Esophagus squamous epithelium (tissue), 4 donors: ENCODE results near the gene EMSY.

Experiments used
- CTCF ChIP-seq, 6 experiments: fragments of 450-650 bp in 4 of 6; fragments of 200-600 bp in 2 of 6; sonication (generic) in 2 of 6; IDR thresholded peaks; one replicate each; pipeline ENCODE4 v1.5.1; 2016 to 2019; ENCODE audit warnings: antibody characterized with exemption in 6 of 6, mild to moderate bottlenecking in 4 of 6, moderate library complexity in 4 of 6
- POLR2A ChIP-seq, 4 donors: fragments of 450-650 bp; IDR thresholded peaks; one replicate each; pipeline ENCODE4 v1.6.1; 2017; ENCODE audit warnings: antibody characterized with exemption in 4 of 4, mild to moderate bottlenecking in 4 of 4, moderate library complexity in 3 of 4

DNA sequence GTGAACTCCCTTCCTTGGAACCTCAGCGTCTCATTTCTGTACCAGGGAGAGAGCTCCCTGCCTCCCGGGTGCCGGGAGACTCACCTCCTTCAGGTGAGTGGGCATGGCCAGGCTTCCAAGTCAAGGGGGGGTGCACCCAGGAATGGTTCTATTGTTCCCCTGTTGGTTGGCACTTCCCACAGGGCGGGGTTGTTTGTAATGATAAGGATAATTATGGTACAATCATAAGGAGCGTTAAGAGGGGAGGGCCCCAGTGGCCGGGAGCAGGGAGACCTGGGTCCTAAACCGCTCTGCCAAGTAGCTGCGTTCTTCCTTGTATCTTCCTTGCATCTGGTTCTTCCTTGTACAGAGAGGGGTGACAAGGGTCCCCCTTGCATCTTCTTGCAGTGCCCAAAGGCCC lies 146.6 kb downstream of the EMSY start:
- TF ChIP-seq CTCF (IDR thresholded peaks at IDR 0.05) = no peak
- TF ChIP-seq POLR2A (IDR thresholded peaks at IDR 0.05) = no peak
